Panc1 (cell line): ENCODE results near the gene PLCD3. TPM values are rescaled to one million over a fixed set of nuclear protein-coding genes. Genes with fewer than 3 reads are reported as not detected.

ENCODE experiments used
- ATAC-seq: fragments of 200-7000 bp; cut with Tn5 transposase; 2 replicates; pipeline ENCODE4 v1.9.1; 2020; ENCODE audit warnings: mild to moderate bottlenecking, moderate library complexity
- BruUV-seq: library from RNA; stranded (reverse); fragments of 400-500 nt; replicated peaks from 2 replicates; lab custom pipeline; 2021; lab: Mats Ljungman, UMichigan
- CTCF ChIA-PET: fragments of 300-600 bp; sonication (Branson Sonifier 250); formaldehyde crosslinking; loops from one replicate; lab custom pipeline; 2022; ENCODE audit warnings: antibody characterized with exemption; lab: Charles Lee
- POLR2A ChIA-PET: fragments of 300-600 bp; sonication (Branson Sonifier 250); formaldehyde crosslinking; loops from one replicate; lab custom pipeline; 2022; ENCODE audit warnings: antibody characterized with exemption; lab: Charles Lee
- DNase-seq: peaks from one replicate; pipeline ENCODE4 v3.0.0-alpha.2; 2010; ENCODE audit warnings: low read depth, low spot score
- H3K27ac ChIP-seq: 2 replicates; pipeline ENCODE4 v1.5.1; 2011; ENCODE audit warnings: mild to moderate bottlenecking, low read length, inconsistent platforms
- H3K27me3 ChIP-seq: fragments of 200-500 bp; sonication (Bioruptor generic); 2 replicates; pipeline ENCODE4 v1.6.0; 2014; ENCODE audit warnings: low read length, inconsistent platforms; ENCODE audit not compliant: control insufficient read depth, insufficient read depth
- H3K36me3 ChIP-seq: fragments of 200-500 bp; sonication (Bioruptor generic); 2 replicates; pipeline ENCODE4 v1.5.1; 2014; ENCODE audit warnings: inconsistent platforms, mild to moderate bottlenecking, low read length, moderate library complexity; ENCODE audit not compliant: control insufficient read depth, insufficient read depth
- H3K4me1 ChIP-seq: 2 replicates; pipeline ENCODE4 v1.5.1; 2011; ENCODE audit warnings: inconsistent platforms, mild to moderate bottlenecking, low read length, moderate library complexity; ENCODE audit not compliant: control insufficient read depth, insufficient read depth
- H3K4me3 ChIP-seq, 2 experiments: 2 replicates each; pipeline ENCODE4 v1.5.1; 2011 to 2012; ENCODE audit warnings: low read depth in 2 of 2, low read length in 2 of 2, mild to moderate bottlenecking in 2 of 2, inconsistent platforms in 1 of 2, moderate library complexity in 1 of 2
- H3K9me3 ChIP-seq: fragments of 200-500 bp; sonication (Bioruptor generic); 2 replicates; pipeline ENCODE4 v1.5.1; 2014; ENCODE audit warnings: low read depth, mild to moderate bottlenecking, inconsistent platforms, low read length, moderate library complexity; ENCODE audit not compliant: control insufficient read depth, insufficient read depth
- CTCF ChIP-seq: fragments of 450-650 bp; IDR thresholded peaks from 2 replicates; pipeline ENCODE4 v1.5.1; 2017; ENCODE audit warnings: mild to moderate bottlenecking
- POLR2AphosphoS5 ChIP-seq: IDR thresholded peaks from 2 replicates; pipeline ENCODE4 v1.6.1; 2012; ENCODE audit warnings: mild to moderate bottlenecking, low read depth, low read length, moderate library complexity
- REST ChIP-seq, 2 experiments: IDR thresholded peaks; 2 replicates each; pipeline ENCODE4 v1.6.1; 2011 to 2012; ENCODE audit warnings: low read depth in 2 of 2, control low read depth in 1 of 2, low read length in 1 of 2, mild to moderate bottlenecking in 1 of 2, moderate library complexity in 1 of 2; ENCODE audit not compliant: insufficient read depth in 1 of 2
- SIN3A ChIP-seq: IDR thresholded peaks from 2 replicates; pipeline ENCODE4 v1.6.1; 2012; ENCODE audit warnings: low read depth, mild to moderate bottlenecking, low read length, moderate library complexity, borderline replicate concordance; ENCODE audit not compliant: insufficient read depth
- TCF7L2 ChIP-seq: IDR thresholded peaks from 2 replicates; pipeline ENCODE4 v1.6.1; 2011; ENCODE audit warnings: mild to moderate bottlenecking, low read depth, low read length, inconsistent platforms
- in situ Hi-C: cut with HindIII; loops from 2 replicates; pipeline ENCODE4 v1.10.0; 2016; ENCODE audit warnings: low sequenced_read_pairs, low pct_unique_long_range_greater_than_20kb
- intact Hi-C: fragments of 100-400 bp; cut with micrococcal nuclease; formaldehyde crosslinking; loops from one replicate; pipeline ENCODE4 v1.10.0; 2022; ENCODE audit not compliant: unreplicated experiment
- total RNA-seq: library from RNA; stranded (reverse); gene quantifications from one replicate; pipeline ENCODE4 v1.2.1, GENCODE V29; 2021; ENCODE audit not compliant: unreplicated experiment

PLCD3 gene
- total RNA-seq, 1 experiment from 2014 or later, result 125 TPM

- in situ Hi-C loops (no loop called here), intact Hi-C loops (no loop called here)
- peaks cover 8% of the 10 kb centered on the region; the same call in 1 of the 2 replicates for H3K36me3 ChIP-seq
- DNase-seq, result no peak
- H3K4me1 ChIP-seq, result peaks cover 24% of the 10 kb centered on the region
- H3K27me3 ChIP-seq, result no peaks in the 10 kb centered on the region
- no peaks in the 10 kb centered on the region for H3K9me3 ChIP-seq
- POLR2A ChIA-PET, result interaction anchor here (1.4 to 2.0 kb wide), 2 partner anchors 10 to 11 kb away, joined by 9 to 10 read pairs; no protein-coding TSS in a partner anchor
- peak overlapping the region; percentile 19 to 37 for H3K4me3 ChIP-seq
- CTCF ChIA-PET, result interaction anchor here (1.4 kb wide), 1 partner anchor 36 kb away, joined by 3 read pairs; no protein-coding TSS in a partner anchor
- no TSS peak for BruUV-seq
- TF ChIP-seq SIN3A (no peak), TCF7L2 (no peak), CTCF (no peak), POLR2AphosphoS5 (no peak), REST (IDR thresholded peaks at IDR 0.05; ENCODE audit: insufficient read depth in 1 of 2, low read depth in 2 of 2, low read length in 1 of 2) (no peak)
- H3K27ac ChIP-seq, result peak overlapping the region; percentile 87
- ATAC-seq, result no peak
Observed at GRCh38 chr17:45162025-45162687, 29.8 kb upstream of the PLCD3 start.

- Histone ChIP-seq H3K36me3 (peaks cover 8% of the 10 kb centered on the region; the same call in 1 of the 2 replicates), H3K9me3 (no peaks in the 10 kb centered on the region), H3K27me3 (no peaks in the 10 kb centered on the region), H3K27ac (peak within 1 kb of the TSS; percentile 97), H3K4me1 (peaks cover 24% of the 10 kb centered on the region), H3K4me3 (peak within 1 kb of the TSS; percentile 70 to 73)
- ATAC-seq, result peak; percentile 97
- in situ Hi-C loops, result no loop called here
- CTCF ChIA-PET, result interaction anchor here (0.7 to 1.4 kb wide), 3 partner anchors 26 to 37 kb away, joined by 3 to 6 read pairs (median 3); partner anchors contain the start of gene ACBD4
- POLR2A ChIA-PET, result interaction anchor here (1.4 to 2.0 kb wide), 2 partner anchors 10 to 11 kb away, joined by 9 to 10 read pairs; no protein-coding TSS in a partner anchor
- BruUV-seq, result no TSS peak
- TF ChIP-seq POLR2AphosphoS5, result peak; percentile 79
- TF ChIP-seq TCF7L2, result peak; percentile 93
- TF ChIP-seq REST (IDR thresholded peaks at IDR 0.05; ENCODE audit: insufficient read depth in 1 of 2, low read depth in 2 of 2, low read length in 1 of 2), result no peak
- TF ChIP-seq CTCF, result no peak
- TF ChIP-seq SIN3A, result no peak
- DNase-seq, result peak; percentile 95
- intact Hi-C loops, result no loop called here
Observed at GRCh38 chr17:45161288-45162024, 29.1 kb upstream of the PLCD3 start, which contains the start of gene HEXIM2. Gene HEXIM2, plus strand, starts transcription at chr17:45161875. Its CDS starts 919 bp downstream, at chr17:45162794.
